Measurements from ENCODE around the gene NPEPPS. TPM values are rescaled to one million over a fixed set of nuclear protein-coding genes. Genes with fewer than 3 reads are reported as not detected.

The NPEPPS gene
- total and polyA plus RNA-seq, 2 of the 8 experiments (the other 6 are each of a cell fraction or from before 2014, with no cell fraction given) = 53.6 to 118 TPM

GRCh38 chr17:47628014-47628566 lies 97.2 kb downstream of the NPEPPS start (continued):
- TF ChIP-seq BACH1 (IDR thresholded peaks at IDR 0.05; ENCODE audit: low read length) (no peak), USF2 (IDR thresholded peaks at IDR 0.05; ENCODE audit: low read length) (no peak), TEAD4 (IDR thresholded peaks at IDR 0.05; ENCODE audit: low read depth, low read length) (no peak)

Data from H1 (cell line).